Forelimb muscle (tissue), 1 donor: ENCODE measurements around the gene CALN1. TPM values are rescaled to one million over a fixed set of nuclear protein-coding genes. Genes with fewer than 3 reads are reported as not detected.
"Not testable (repeated sequence)": the region's sequence is repeated elsewhere in the genome, so short reads cannot be mapped to it uniquely, and the experiment has no call there.

Experiments used
- DNase-seq: peaks from one replicate; pipeline ENCODE4 v3.0.0-alpha.2; 2013; ENCODE audit warnings: low read depth
- polyA plus RNA-seq: library from polyadenylated mRNA; unstranded; fragments of 120-200 nt; gene quantifications from one replicate; pipeline ENCODE4 v1.2.1, GENCODE V29; 2013; ENCODE audit not compliant: insufficient read length

CALN1 gene
- polyA plus RNA-seq, 1 donor = 1.6 TPM

DNA sequence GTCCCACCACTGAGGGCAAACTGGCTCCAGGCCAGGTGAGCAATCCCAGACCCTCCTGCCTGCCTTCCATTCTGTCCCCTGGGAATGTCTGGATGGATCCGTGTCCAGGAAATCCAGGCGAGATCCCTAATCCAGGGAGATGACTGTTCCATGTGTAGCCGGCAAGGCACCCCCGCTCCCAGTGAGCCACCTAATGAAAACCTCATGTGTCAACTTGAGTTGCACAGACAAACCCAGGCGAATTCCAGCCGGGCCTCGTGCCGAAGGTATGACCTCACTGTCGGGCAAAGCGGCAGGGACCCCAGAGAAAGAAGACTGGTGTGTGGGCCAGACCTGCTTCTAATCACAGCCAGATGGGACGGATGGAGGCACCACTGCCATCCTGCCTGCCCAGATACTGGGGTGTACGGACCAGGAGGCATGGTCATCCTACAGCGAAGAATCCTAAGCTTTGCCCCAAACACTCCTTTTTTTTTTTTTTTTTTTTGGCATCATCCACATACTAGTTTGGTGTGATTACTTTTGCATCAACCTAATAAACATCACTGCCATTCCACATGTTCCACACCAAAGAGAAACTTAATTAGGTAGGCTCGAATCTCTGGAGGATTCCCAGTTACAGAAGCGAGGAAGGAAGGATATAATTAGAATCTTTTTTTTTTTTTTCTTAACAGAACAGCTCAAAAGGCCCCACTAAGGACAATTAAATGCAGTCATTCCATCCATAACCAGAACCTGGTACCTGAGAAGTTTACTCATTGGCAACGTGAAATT, 313.1 kb downstream of the CALN1 start:
- no peak for DNase-seq

DNA sequence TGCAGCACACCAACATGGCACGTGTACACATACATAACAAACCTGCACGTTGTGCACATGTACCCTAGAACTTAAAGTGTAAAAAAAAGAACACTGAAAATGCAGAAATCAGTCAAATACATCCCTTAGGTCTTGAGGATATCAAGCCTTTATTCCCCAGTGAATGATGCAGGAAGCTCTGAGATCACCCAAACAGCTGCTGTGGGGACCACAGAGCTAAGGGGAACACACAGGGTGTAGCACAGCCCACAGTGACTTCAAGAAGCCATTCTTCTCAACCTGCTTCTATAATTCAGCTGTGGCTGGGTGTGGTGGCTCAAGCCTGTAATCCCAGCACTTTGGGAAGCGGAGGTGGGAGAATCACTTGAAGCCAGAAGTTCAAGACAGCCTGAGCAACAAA, 314.9 kb downstream of the CALN1 start:
- DNase-seq = no peak

DNA sequence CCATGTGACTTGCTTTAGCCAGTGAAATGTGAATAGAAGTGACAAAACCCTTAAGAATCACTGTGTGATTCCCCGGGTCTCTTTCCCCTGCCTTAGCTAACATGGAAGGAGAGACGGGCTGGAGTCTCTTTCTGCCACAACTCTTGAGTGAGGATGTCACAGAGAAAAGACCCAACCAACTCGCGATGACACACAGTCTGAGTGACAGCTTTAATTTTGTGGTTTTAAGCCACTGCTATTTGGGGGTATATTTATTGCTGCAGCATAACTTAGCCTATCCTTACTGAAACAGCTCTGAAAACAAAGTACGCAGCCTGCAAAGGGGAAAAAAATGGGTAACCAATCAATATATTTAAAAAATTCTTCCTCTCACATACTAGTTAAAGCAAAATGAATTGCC, 319.4 kb downstream of the CALN1 start:
- no peak for DNase-seq

DNA sequence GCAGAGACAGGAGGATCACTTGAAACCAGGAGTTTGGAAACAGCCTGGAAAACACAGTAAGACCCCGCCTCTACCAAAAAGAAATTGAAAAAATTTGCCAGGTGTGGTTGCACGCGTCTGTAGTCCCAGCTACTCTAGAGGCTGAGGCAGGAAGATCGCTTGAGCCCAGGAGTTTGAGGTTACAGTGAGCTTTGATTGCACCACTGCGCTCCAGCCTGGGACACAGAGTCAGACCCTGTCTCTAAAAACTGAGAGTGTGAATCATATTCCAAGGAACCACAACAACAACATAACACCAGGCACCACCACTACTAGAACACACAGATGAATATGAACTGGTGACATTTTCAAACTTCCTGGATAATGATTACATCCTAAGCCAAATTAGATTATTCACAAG, 324.2 kb downstream of the CALN1 start:
- no peak for DNase-seq

DNA sequence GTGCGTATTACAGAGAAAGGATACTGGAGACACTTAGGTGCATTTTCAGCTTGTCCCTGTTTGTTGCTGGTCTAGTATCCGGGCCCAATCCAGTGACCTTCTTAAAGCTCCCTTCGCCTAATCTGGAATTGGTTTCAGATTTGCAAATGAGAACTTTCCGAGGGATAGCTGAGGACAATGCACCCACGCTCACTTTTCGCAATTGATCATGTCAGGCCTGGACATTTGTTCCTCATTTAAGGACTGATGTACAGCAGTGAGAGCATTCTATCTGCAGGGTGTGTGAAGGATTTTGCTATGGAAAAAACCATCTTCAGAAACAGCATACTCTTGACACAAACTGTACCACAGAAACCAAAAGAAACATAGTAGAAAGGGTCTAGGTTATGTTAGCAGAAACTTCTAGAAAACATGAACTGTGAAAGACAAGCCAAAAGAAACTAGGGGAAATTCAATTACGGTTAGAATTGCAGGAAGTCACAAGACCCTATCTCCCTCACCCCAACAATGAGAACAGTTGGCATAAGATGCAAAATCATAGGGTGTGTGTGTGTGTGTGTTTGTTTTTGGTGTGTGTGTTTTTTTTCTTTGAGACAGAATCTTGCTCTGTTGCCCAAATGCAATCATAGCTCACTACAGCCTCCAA, 331.1 kb downstream of the CALN1 start:
- no peak for DNase-seq

DNA sequence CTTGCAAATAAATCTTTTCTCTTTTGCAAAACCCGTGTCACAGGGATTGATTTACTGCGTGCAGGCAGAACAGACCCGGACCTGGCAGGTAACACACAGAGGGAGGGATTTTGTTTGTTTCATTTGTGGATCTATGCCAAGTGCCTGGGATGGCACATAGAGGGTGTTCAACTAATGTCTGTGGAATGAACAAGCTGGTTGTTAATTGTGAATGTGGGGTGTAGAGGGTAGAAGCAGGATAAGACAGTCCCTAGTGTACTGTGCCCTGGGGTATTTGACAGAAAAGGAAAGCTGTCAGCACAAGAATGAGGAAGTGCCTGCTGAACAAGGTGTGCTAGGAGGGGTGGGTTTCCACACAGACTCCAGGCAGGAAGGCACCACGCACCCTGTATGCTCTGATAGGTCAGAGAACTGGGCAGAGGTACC, 331.8 kb downstream of the CALN1 start:
- DNase-seq = no peak

DNA sequence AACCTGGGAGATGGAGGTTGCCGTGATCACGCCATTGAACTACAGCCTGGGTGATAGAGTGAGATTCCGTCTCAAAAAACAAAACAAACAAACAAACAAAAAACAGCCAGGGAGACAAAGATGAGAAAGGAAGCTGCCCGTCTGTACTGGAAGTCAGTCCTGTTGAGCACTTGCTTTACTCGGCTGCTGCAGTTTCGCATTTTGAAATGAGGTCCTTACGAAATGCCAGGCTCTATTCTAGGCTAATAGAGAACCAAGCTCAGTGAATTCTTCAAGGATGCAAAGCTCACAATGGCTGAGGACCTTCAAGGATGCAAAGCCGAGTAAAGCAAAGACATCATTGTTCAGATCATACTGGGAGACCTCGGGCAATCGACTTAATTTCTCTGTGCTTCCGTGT, 333.3 kb downstream of the CALN1 start:
- DNase-seq = no peak

DNA sequence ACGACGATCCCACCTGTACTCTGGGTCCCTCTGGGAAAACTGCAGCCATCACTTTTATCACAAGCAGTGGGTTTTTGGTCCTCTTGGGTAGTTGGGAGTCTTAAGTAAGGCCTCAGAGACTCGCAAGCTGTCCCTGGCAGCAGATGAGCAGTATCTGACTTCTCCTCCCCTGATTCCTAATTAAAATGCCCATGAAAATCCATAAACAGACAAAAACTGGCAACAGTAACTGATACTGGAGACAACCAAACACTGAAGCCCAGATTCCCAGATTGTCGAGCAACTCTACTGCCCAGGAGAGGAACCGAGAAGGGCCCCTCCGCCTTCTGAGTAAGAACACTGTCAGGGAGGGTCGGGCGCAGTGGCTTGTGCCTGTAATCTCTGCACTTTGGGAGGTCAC, 333.8 kb downstream of the CALN1 start:
- DNase-seq = no peak

DNA sequence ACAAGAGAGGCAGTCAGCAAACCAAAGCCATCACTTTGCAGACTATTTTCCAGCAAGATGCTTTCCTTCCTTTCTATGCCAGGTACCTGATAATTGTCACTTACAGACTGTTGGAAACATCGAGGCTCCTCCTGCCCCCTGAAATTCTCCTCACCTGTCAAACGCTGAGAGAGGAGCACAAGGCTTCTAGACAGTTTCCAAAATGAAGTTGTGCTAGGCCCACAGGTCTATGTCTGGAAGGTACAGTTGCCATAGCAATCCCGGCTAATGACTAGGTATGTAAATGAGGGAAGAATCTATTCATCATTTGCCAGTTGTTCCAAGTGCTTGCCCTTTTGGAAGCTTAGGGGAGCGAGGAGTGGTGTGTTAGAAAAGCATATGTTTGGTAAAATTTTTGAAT, 334.4 kb downstream of the CALN1 start:
- no peak for DNase-seq

DNA sequence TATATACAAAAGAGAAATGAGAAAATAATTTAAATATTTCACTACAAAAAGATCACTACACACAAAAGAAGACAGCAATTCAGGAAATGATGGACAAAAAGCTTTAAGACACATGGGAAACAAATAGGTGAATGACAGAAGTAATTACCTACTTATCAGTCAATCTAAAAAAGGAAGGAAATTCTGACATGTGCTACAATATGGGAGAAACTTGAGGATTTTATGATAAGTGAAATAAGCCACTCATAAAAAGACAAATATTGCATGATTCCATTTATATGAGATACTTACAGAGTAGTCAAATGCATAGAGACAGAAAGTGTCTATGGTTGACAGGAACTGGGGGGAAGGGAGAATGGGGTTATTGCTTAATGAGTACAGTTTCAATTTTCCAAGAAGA, 339.2 kb downstream of the CALN1 start:
- DNase-seq = no peak

DNA sequence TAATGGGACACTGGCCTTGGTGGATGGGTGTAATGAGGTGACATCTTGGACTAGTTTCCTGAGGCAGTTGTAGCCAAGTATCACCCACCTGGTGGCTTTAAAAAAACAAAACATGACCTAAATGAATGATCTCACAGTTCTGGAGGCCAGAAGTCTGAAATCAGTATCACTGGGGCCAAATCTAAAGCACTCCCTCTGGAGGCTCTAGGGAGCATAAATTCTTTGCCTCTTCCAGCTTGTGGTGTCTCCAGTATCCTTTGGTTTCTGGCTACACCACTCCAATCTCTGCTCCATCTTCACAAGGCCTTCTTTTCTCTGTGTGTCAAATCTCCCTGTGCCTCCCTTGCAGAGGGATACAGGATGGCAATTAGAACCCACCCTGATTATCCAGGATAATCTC, 342.9 kb downstream of the CALN1 start:
- no peak for DNase-seq

DNA sequence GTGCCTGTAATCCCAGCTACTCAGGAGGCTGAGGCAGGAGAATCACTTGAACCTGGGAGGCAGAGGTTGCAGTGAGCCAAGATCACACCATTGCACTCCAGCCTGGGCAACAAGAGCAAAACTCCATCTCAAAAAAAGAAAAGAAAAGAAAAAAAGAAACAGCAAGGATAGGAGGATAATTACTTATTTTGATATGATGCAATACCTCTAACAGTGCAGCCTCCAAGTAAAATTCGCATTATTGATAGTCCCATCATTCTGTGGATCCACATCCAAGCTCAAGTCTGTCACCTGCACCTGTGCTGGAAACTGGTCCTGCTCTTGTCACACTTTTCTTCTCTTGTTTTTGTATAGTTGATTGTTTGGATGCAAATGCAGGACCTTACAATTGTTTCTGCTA, 346.4 kb downstream of the CALN1 start:
- not testable (repeated sequence) for DNase-seq

DNA sequence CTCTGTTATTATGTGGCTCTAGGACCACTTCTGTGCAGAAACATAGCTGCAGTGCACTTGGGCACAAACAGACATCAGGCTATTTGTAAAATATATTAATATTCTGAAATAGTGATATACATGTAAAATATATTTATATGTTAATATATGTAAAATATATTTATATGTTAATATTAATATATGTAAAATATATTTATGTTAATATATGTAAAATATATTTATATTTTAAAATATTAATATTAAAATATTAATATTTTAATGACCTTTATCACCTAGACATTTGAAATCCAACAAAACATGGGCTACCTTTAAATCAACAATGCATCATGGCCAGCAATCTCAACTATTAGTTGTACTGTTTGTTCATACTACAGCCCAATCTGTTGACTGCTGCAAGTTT, 347.2 kb downstream of the CALN1 start:
- DNase-seq = no peak

DNA sequence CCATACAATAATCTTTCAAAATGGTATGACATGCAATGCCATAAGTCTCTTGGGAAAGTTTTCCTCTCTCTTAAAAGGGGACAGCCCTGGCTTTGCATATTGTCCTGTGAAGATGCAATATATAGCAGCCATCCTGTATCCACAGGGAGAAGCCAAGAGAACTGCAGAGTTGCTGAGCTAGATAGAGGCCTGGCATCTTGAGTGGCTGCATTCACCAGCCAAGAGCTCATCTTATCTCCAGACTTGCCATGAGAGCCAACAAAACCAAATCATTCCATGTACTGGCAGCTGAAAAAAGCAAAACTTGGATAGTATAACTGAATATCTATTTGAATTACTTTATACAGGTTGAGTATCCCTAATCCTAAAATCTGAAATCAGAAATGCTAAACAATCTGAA, 348.8 kb downstream of the CALN1 start:
- DNase-seq = no peak

DNA sequence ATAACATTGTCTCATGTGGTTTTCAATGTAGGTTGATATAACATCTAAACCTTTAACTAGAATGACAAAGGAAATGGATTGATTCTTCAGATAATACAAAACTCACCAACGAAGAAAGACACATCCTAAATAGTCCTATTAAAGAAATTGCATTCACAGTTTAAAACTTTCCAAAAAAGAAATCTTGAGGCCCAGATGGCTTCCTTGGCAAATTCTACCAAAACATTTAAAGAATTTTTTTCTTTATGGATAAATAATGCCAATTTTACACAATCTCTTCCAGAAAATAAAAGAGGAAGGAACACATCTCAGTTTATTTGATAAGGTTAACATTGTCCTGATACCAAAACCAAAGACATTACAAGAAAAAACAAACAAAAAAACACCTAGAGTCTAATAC, 349.5 kb downstream of the CALN1 start:
- DNase-seq = no peak

DNA sequence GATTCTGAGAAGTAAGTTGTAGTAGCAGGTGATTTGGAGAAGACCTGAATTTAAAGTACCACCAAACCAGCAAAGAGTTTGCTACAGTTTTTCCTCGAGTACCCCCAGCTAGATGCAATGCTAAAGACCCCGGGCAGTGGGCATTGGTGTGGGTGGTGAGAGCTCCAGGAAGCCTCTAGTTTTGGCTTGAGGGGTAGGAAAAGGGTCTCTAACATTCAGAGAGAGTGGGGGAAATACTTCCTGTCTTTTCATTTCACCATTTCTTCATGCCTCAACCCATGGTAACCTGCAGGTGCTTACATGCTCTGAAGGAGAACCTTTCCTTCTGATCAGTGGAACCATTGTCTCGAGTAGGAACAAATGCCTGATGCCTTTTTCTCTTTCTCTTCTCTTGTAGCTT, 352.2 kb downstream of the CALN1 start:
- no peak for DNase-seq

DNA sequence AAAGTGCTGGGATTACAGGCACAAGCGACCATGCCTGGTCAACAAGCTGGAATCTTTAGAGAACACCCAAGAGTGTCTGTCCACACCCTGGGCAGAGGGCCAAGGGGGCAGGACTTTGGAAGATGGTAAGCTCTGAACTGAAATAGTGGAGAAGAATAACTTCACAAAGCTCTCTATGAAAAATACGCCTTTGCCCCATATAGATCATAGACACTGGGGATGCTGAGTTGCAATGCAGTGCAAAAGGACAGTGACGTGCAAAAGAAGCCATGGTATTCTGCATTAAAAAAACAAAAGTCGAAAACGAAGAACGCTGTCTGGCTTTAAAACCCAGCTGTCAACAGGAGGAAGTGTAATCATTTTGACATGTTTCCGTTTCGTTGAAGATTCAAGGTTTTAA, 353.6 kb downstream of the CALN1 start:
- DNase-seq = no peak

DNA sequence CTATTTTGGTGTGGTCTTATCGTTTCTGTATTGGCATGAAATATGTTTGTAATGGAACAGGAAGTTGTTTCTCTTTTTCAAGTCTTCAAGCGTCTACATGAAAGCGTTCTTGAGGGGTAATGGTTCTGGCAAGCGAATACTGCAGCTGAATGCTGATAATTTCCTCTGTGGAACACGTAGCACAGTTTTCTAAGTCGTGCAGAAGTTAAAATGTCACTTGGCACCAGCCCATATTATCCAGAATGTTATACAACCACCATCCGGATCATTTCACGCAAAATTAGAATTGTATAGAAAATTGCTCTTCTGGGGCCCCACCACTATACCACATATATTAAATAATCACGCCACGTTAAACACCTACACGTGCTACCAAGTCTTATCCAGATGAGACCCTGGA, 354.3 kb downstream of the CALN1 start:
- no peak for DNase-seq

DNA sequence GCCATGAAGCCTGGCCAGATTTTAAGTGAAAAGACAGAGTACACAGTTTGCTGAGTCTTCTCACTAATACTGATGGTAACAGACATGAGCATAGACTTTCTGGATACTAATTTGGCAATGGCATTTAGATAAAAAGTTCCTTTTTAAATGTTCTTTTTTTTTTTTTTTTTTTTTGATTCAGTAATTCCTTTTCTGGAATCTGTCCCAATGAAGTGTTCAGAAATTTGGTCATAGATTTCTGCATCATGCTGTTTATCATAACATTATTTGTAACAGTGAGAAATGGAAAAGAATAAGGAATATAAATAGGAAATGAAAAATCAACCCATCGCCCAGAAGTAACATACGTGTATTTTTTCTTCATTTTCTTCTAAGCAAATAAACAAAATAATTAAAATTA, 354.9 kb downstream of the CALN1 start:
- DNase-seq = no peak

DNA sequence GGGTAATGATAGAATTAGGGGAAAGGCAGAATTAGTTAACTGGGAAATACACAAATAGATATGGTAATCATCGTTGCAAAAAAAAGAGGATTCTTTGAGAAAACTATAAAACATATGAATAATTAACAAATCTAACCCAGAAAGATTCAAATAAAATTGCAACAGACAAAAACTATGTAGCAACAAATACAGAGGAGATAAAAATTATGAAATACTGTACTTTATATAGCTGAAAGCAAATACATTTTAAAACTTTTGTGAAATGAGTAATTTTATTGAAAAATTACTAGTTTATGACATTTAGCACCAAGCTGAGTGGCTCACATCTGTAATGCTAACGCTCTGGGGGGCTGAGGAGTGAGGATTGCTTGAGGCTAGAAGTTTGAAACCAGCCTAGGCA, 356.7 kb downstream of the CALN1 start:
- DNase-seq = no peak

DNA sequence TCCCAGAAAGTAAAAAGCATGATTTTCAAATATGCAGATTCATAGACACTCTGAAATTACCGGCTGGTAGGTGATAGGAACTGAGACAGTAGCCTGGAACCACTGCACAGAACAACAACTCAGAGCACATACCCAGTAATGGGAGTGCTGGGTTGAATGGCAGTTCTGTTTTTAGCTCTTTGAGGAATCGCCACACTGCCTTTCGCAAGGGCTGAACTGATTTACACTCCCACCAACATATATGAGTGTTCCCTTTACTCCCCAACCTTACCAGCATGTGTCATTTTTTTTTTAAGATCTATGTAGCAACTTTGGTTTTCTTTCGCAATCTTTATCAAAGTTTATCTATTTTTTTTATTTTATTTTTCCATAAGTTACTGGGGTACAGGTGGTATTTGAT, 358.8 kb downstream of the CALN1 start:
- no peak for DNase-seq

DNA sequence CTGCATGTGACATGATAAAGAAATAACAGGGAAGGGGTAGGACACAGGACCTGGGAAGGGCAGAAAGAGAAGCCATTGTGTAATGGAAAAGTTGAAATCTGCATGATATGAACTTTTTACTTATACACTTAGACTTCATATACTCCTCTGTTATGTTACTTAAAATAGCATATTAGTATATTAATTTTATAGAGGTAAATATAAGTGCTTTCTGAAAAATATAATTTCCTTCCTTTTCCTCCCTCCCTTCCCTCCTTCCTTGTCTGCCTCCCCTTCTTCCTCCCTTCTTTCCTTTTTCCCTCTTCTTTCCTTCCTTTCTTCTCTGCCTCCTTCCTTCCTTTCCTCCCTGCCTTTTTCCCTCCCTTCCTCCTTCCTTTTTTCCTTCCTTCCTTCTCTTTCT, 363.7 kb downstream of the CALN1 start:
- DNase-seq = no peak

DNA sequence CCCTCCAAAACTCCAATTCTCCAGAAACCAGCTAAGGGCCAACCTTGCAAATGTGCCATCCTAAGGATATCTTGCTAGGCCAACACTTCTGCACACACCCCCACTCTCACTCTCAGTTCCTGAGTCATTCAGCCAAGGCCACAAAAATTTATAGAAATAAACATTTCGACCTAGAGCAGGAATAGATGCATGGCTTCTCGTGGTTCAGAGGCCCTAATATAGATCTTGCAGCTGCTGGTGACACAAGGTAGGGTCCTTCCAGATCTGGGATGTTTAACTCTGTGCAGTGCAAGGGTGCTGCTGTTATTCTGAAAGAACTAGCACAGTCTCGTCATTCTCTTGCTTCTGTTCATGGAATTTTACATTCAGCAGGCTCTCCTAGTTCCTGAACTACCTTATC, 369.3 kb downstream of the CALN1 start:
- DNase-seq = no peak

DNA sequence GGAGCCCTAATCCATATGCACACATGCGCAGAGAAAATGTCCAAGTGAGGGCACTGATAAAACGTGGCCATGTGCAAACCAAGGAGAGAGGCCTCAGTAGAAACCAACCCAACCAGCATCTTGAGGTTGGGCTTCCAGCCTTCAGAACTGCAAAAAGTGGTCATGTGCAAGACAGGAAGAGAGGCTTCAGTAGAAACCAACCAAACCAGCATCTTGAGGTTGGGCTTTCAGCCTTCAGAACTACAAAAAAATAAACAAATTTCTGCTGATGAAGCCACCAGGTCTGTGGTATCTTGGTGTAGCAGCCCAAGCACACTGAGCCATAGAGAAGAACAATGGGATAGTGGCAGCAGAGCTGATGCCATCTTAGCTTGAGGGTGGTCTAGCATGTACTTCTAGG, 371.5 kb downstream of the CALN1 start:
- no peak for DNase-seq
